ENCODE results near the gene VIPR2.

The VIPR2 gene

GRCh38 chr7:159146084-159146858 is 1.6 kb upstream of the VIPR2 start:
- no peaks in the 10 kb centered on the region for H3K9me3 ChIP-seq (ENCODE audit: control insufficient read depth, insufficient read depth, low read length)
- H3K9ac ChIP-seq (ENCODE audit: low read depth, low read length): no peak overlapping the region
- no peaks in the 10 kb centered on the region for H3K36me3 ChIP-seq (ENCODE audit: control insufficient read depth, insufficient read depth, low read length)
- H3K4me3 ChIP-seq (ENCODE audit: low read depth, low read length): no peak overlapping the region
- H3K27me3 ChIP-seq (ENCODE audit: control insufficient read depth, insufficient read depth, low read length): peaks cover 45% of the 10 kb centered on the region
- peaks cover 39% of the 10 kb centered on the region for H3K4me1 ChIP-seq (ENCODE audit: control insufficient read depth, insufficient read depth, low read length)
- no peak overlapping the region for H3K27ac ChIP-seq (ENCODE audit: low read depth, low read length)

- peak overlapping the region; percentile 57 for H3K4me3 ChIP-seq (ENCODE audit: low read depth, low read length)
- peaks cover 47% of the 10 kb centered on the region for H3K4me1 ChIP-seq (ENCODE audit: control insufficient read depth, insufficient read depth, low read length)
- H3K27me3 ChIP-seq (ENCODE audit: control insufficient read depth, insufficient read depth, low read length): peaks cover 45% of the 10 kb centered on the region
- no peak overlapping the region for H3K27ac ChIP-seq (ENCODE audit: low read depth, low read length)
- no peak overlapping the region for H3K9ac ChIP-seq (ENCODE audit: low read depth, low read length)
- H3K36me3 ChIP-seq (ENCODE audit: control insufficient read depth, insufficient read depth, low read length): no peaks in the 10 kb centered on the region
- H3K9me3 ChIP-seq (ENCODE audit: control insufficient read depth, insufficient read depth, low read length): no peaks in the 10 kb centered on the region
Observed at GRCh38 chr7:159145490-159145855, 806 bp upstream of the VIPR2 start.

- H3K4me3 ChIP-seq (ENCODE audit: low read depth, low read length): peak overlapping the region; percentile 70
- 0 out of 2 replicates have a peak, but pooled peaks cover under 1% of the 10 kb centered on the region for H3K9me3 ChIP-seq (ENCODE audit: control insufficient read depth, insufficient read depth, low read length)
- H3K27ac ChIP-seq (ENCODE audit: low read depth, low read length): no peak overlapping the region
- H3K36me3 ChIP-seq (ENCODE audit: control insufficient read depth, insufficient read depth, low read length): peaks cover 2% of the 10 kb centered on the region; the same call in 1 of the 2 replicates
- H3K9ac ChIP-seq (ENCODE audit: low read depth, low read length): 0 out of 2 replicates have a peak overlapping the region, but pooled peaks have one; percentile 2
- peaks cover 51% of the 10 kb centered on the region for H3K4me1 ChIP-seq (ENCODE audit: control insufficient read depth, insufficient read depth, low read length)
- peaks cover 45% of the 10 kb centered on the region for H3K27me3 ChIP-seq (ENCODE audit: control insufficient read depth, insufficient read depth, low read length)
Observed at GRCh38 chr7:159143780-159144757, 598 bp downstream of the VIPR2 start.

GRCh38 chr7:159142730-159143129 is 1.9 kb downstream of the VIPR2 start:
- H3K27me3 ChIP-seq (ENCODE audit: control insufficient read depth, insufficient read depth, low read length): peaks cover 45% of the 10 kb centered on the region
- H3K4me3 ChIP-seq (ENCODE audit: low read depth, low read length): no peak overlapping the region
- H3K27ac ChIP-seq (ENCODE audit: low read depth, low read length): no peak overlapping the region
- H3K9ac ChIP-seq (ENCODE audit: low read depth, low read length): no peak overlapping the region
- peaks cover 45% of the 10 kb centered on the region for H3K4me1 ChIP-seq (ENCODE audit: control insufficient read depth, insufficient read depth, low read length)
- H3K36me3 ChIP-seq (ENCODE audit: control insufficient read depth, insufficient read depth, low read length): peaks cover 6% of the 10 kb centered on the region
- 0 out of 2 replicates have a peak, but pooled peaks cover 4% of the 10 kb centered on the region for H3K9me3 ChIP-seq (ENCODE audit: control insufficient read depth, insufficient read depth, low read length)

GRCh38 chr7:159142199-159142598 is 2.5 kb downstream of the VIPR2 start:
- no peak overlapping the region for H3K9ac ChIP-seq (ENCODE audit: low read depth, low read length)
- H3K36me3 ChIP-seq (ENCODE audit: control insufficient read depth, insufficient read depth, low read length): peaks cover 6% of the 10 kb centered on the region
- H3K4me3 ChIP-seq (ENCODE audit: low read depth, low read length): 0 out of 2 replicates have a peak overlapping the region, but pooled peaks have one; percentile 12
- peaks cover 40% of the 10 kb centered on the region for H3K4me1 ChIP-seq (ENCODE audit: control insufficient read depth, insufficient read depth, low read length)
- 0 out of 2 replicates have a peak, but pooled peaks cover 4% of the 10 kb centered on the region for H3K9me3 ChIP-seq (ENCODE audit: control insufficient read depth, insufficient read depth, low read length)
- H3K27me3 ChIP-seq (ENCODE audit: control insufficient read depth, insufficient read depth, low read length): peaks cover 45% of the 10 kb centered on the region
- H3K27ac ChIP-seq (ENCODE audit: low read depth, low read length): peak overlapping the region; percentile 44

- Histone ChIP-seq H3K27ac (ENCODE audit: low read depth, low read length) (peak overlapping the region; percentile 44), H3K9ac (ENCODE audit: low read depth, low read length) (no peak overlapping the region), H3K4me3 (ENCODE audit: low read depth, low read length) (no peak overlapping the region), H3K27me3 (ENCODE audit: control insufficient read depth, insufficient read depth, low read length) (peaks cover 44% of the 10 kb centered on the region), H3K36me3 (ENCODE audit: control insufficient read depth, insufficient read depth, low read length) (peaks cover 6% of the 10 kb centered on the region), H3K9me3 (ENCODE audit: control insufficient read depth, insufficient read depth, low read length) (0 out of 2 replicates have a peak, but pooled peaks cover 4% of the 10 kb centered on the region), H3K4me1 (ENCODE audit: control insufficient read depth, insufficient read depth, low read length) (peaks cover 40% of the 10 kb centered on the region)
Observed at GRCh38 chr7:159141660-159142059, 3.0 kb downstream of the VIPR2 start.

GRCh38 chr7:159141167-159141566 is 3.5 kb downstream of the VIPR2 start:
- Histone ChIP-seq H3K9ac (ENCODE audit: low read depth, low read length) (no peak overlapping the region), H3K4me3 (ENCODE audit: low read depth, low read length) (no peak overlapping the region), H3K9me3 (ENCODE audit: control insufficient read depth, insufficient read depth, low read length) (0 out of 2 replicates have a peak, but pooled peaks cover 4% of the 10 kb centered on the region), H3K27me3 (ENCODE audit: control insufficient read depth, insufficient read depth, low read length) (peaks cover 39% of the 10 kb centered on the region), H3K27ac (ENCODE audit: low read depth, low read length) (peak overlapping the region; percentile 44), H3K4me1 (ENCODE audit: control insufficient read depth, insufficient read depth, low read length) (peaks cover 40% of the 10 kb centered on the region), H3K36me3 (ENCODE audit: control insufficient read depth, insufficient read depth, low read length) (peaks cover 6% of the 10 kb centered on the region)

- peaks cover 40% of the 10 kb centered on the region for H3K4me1 ChIP-seq (ENCODE audit: control insufficient read depth, insufficient read depth, low read length)
- no peak overlapping the region for H3K4me3 ChIP-seq (ENCODE audit: low read depth, low read length)
- no peak overlapping the region for H3K27ac ChIP-seq (ENCODE audit: low read depth, low read length)
- peaks cover 31% of the 10 kb centered on the region for H3K27me3 ChIP-seq (ENCODE audit: control insufficient read depth, insufficient read depth, low read length)
- no peak overlapping the region for H3K9ac ChIP-seq (ENCODE audit: low read depth, low read length)
- H3K9me3 ChIP-seq (ENCODE audit: control insufficient read depth, insufficient read depth, low read length): 0 out of 2 replicates have a peak, but pooled peaks cover 4% of the 10 kb centered on the region
- H3K36me3 ChIP-seq (ENCODE audit: control insufficient read depth, insufficient read depth, low read length): peaks cover 6% of the 10 kb centered on the region
Observed at GRCh38 chr7:159140170-159140910, 4.3 kb downstream of the VIPR2 start.

GRCh38 chr7:159139639-159140038 is 5.0 kb downstream of the VIPR2 start:
- H3K27me3 ChIP-seq (ENCODE audit: control insufficient read depth, insufficient read depth, low read length): peaks cover 27% of the 10 kb centered on the region
- peaks cover 40% of the 10 kb centered on the region for H3K4me1 ChIP-seq (ENCODE audit: control insufficient read depth, insufficient read depth, low read length)
- no peak overlapping the region for H3K9ac ChIP-seq (ENCODE audit: low read depth, low read length)
- H3K36me3 ChIP-seq (ENCODE audit: control insufficient read depth, insufficient read depth, low read length): peaks cover 6% of the 10 kb centered on the region
- H3K9me3 ChIP-seq (ENCODE audit: control insufficient read depth, insufficient read depth, low read length): 0 out of 2 replicates have a peak, but pooled peaks cover 4% of the 10 kb centered on the region
- H3K27ac ChIP-seq (ENCODE audit: low read depth, low read length): no peak overlapping the region
- no peak overlapping the region for H3K4me3 ChIP-seq (ENCODE audit: low read depth, low read length)

- H3K27me3 ChIP-seq (ENCODE audit: control insufficient read depth, insufficient read depth, low read length): peaks cover 22% of the 10 kb centered on the region
- H3K4me3 ChIP-seq (ENCODE audit: low read depth, low read length): no peak overlapping the region
- peaks cover 6% of the 10 kb centered on the region for H3K36me3 ChIP-seq (ENCODE audit: control insufficient read depth, insufficient read depth, low read length)
- peaks cover 40% of the 10 kb centered on the region for H3K4me1 ChIP-seq (ENCODE audit: control insufficient read depth, insufficient read depth, low read length)
- no peak overlapping the region for H3K27ac ChIP-seq (ENCODE audit: low read depth, low read length)
- H3K9me3 ChIP-seq (ENCODE audit: control insufficient read depth, insufficient read depth, low read length): 0 out of 2 replicates have a peak, but pooled peaks cover 4% of the 10 kb centered on the region
- H3K9ac ChIP-seq (ENCODE audit: low read depth, low read length): no peak overlapping the region
Observed at GRCh38 chr7:159139202-159139601, 5.5 kb downstream of the VIPR2 start.

All from HUES48 (cell line).